Erythroblast (primary cell): ENCODE results near the gene POSTN.

Experiments used
- GATA1 ChIP-seq: IDR thresholded peaks from 2 replicates; pipeline ENCODE4 v1.6.1; 2011; ENCODE audit warnings: low read depth, mild to moderate bottlenecking, control low read depth, low read length, moderate library complexity
- POLR2A ChIP-seq: IDR thresholded peaks from 2 replicates; pipeline ENCODE4 v1.6.1; 2011; ENCODE audit warnings: mild to moderate bottlenecking, low read length

DNA sequence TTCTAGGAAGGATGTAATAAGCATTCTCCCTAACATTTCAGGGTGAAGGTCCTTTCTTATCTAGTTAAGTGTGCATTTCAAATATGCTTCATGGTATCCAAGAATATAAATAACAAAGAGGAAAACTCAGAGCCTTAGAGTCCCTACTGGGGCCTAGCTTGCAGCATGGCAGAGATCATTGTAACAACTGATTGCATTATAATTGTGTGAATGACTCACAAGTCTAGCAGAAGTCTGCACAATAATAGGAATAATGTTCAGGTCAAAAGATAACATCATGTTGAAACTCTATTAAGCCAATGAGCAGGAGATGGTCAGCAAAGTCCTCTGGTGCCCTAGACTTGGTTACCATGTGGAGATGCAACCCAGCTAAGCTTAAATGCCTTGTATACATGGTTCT, 3.4 kb downstream of the POSTN start:
- TF ChIP-seq POLR2A (no peak), GATA1 (no peak)
